B cell (primary cell): ENCODE measurements around the gene ZNF362.

Experiments used
- EZH2 ChIP-seq: IDR thresholded peaks from 2 replicates; pipeline ENCODE4 v1.6.1; 2012; ENCODE audit warnings: borderline replicate concordance, low read depth, mild to moderate bottlenecking, moderate library complexity, low read length; ENCODE audit not compliant: insufficient read depth, poor library complexity, severe bottlenecking
- TF ChIP-seq, protein P1 (sequence below): fragments of 200-600 bp; IDR thresholded peaks from one replicate; pipeline ENCODE4 v1.8.0; 2022; ENCODE audit warnings: antibody characterized with exemption, mild to moderate bottlenecking

DNA sequence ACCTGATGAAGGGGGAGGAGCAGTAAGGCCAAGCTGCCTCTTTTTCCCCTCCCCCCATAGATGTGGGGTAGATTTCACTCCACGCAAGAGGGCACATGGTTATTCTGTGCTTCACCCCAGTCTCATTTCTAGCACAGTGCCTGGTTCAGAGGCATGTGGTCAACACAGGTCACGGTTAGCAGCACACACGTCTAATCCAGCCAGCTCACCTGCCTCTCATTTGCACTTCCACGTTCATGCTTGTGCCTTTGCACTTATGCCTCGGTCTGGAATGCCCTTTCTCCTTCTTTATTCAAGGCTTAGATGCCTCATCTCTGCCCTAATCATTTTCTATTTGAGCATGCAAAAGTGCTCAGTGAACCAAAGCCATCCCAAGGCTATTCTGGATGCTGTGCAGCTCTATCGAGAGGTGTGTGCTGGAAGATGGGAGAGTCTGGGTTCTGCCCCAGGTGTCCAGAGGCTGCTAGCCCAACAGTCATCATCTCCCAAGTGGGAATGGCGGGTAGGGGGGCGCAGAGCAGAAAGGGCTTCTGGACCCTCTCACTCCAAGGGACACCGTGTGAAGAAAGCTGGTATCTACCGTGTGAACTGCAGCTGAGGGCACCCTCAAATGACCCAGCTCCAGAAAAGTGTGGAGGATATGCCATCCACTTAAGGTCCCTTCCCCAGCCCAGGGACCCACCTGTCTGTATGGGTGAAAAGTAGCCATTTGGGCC is 66.7 kb downstream of the ZNF362 start:
- TF ChIP-seq, protein P1, sequence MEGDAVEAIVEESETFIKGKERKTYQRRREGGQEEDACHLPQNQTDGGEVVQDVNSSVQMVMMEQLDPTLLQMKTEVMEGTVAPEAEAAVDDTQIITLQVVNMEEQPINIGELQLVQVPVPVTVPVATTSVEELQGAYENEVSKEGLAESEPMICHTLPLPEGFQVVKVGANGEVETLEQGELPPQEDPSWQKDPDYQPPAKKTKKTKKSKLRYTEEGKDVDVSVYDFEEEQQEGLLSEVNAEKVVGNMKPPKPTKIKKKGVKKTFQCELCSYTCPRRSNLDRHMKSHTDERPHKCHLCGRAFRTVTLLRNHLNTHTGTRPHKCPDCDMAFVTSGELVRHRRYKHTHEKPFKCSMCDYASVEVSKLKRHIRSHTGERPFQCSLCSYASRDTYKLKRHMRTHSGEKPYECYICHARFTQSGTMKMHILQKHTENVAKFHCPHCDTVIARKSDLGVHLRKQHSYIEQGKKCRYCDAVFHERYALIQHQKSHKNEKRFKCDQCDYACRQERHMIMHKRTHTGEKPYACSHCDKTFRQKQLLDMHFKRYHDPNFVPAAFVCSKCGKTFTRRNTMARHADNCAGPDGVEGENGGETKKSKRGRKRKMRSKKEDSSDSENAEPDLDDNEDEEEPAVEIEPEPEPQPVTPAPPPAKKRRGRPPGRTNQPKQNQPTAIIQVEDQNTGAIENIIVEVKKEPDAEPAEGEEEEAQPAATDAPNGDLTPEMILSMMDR, result no peak
- TF ChIP-seq EZH2, result no peak
